ENCODE measurements around the gene NCBP3. TPM values are rescaled to one million over a fixed set of nuclear protein-coding genes. Genes with fewer than 3 reads are reported as not detected.

Gene NCBP3
- 26.8 to 32.3 TPM (median 31.0 TPM) in 5 replicates for total RNA-seq (2022; extraction: Qiagen RNA extraction)

DNA sequence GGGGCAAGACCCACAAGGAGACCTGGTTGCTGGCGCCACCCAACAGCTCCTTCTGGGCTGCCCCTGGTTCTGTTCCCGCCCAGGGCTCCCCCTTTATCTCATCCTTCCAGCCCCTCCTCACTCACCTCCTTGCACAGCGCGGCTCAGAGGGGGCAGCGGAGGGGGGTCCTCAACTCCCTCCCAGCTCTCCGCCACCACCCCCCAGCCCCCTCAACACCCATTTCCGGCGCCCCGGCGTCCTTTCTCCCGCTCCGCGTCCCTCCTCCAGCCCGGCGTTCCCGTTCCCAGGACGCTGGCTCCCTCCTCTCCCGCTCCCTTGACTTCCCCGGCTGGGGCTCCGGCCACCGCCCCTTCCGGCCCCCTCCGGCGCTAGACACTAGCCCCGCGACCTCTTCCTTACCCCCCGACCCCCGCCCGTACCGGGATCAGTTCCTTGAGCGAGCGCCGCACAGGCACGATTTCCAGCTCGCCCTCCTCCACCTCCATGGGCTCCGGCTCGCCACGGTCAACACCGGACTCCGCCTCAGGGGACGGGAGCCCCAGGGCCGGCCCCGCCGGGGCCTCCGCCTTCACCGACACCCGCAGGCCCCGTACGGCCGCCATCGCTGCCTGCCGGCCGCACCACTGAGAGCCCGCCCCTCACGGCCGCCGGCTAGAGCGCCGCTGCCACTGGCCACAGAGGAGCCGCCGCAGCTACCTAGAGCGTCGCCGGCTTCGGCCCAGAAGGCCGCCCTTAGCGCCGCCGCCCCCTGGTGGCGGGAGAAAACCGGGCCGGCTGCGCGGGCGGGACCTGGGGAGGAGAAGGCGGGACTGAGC is at the start of gene NCBP3:
TSS of gene NCBP3 (minus strand) at position 626 of the 816 bp plus-strand sequence. CDS start at position 603, 23 bp downstream.

DNA sequence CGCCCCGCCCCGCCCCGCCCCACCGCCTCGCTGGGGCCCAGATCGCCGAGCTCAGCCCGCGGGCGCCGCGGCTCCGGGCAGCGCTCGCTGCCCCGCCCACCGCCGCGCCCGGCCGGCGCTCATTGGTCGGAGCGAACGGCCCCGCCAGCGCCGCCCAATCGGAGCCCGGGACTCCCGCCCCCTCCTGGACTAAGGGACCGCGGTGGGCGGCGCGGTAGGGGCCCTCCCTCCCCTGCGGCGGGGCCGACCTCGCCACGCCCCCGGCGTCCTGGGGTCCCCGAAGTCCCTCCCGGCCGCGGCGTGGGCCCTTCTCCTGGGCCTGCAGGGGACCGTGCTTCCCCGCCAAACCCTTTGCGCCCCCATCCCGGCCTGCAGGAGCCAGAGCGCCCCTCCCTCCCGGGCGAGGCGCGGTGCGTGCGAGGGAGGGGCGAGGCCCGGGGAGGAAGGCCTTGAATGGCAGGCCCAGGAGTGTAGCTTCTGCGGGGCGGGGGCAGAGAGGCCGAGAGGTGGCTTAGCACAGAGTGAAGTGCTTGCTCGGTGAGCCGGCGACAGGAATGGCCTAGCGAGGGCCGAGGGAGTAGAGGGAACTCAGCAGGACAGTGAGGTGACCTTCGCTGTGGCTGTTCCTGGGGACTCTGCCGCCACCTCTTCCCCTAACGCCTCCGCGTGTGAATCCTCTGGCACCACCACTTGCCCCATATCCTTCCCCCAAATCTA is 47.1 kb upstream of the NCBP3 start, which contains the start of gene CAMKK1:
TSS of gene CAMKK1 (minus strand) at position 51 of the 717 bp plus-strand sequence. CDS start 7,366 bp downstream, outside the sequence.

DNA sequence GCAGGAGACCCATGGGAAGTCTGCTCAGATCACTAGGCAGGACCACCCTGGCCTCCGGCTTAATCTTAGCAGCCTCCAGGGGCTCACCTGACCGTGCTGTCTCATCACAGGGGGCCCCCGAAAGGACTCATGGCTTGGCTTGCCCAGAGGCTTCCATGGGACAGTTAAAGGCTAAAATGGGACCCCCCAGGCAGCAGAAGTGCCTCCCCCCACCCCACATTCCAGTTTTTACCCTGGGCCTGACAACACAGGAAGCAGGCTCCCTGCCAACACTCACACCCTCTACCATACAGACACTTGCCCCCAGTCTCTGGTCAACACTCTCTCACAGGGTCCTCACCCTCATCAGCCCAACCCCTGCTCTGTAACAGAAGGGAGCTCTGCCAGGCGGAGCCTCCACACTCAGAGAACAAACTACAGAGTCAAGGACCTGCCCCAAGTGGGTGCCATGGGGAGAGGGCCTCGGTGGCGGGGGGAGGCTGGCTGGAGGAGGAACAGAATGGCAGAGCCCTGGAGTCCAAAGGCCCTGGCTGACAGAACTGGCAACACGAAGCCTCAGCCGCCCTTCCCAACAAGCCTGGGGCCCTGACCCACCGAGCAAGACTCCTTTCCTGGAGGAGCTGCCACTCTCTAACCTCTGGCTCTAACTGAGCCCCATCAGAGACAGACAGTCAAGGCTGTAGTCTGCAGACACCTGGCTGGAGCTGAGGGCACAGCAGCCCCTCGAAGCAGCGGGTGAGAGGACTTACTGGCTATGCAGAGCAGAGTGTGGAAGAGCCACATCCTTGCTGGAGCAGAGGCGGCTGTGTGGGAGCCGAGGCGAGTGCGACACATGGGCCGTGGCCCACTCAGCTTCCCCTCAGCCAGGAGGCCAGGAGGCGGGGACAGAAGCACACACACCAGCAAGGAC is 45.4 kb downstream of the NCBP3 start, which contains the start of gene ITGAE:
TSS of gene ITGAE (minus strand) at position 827 of the 910 bp plus-strand sequence. CDS start at position 783, 44 bp downstream.

Other genes with a start within 250 kb of the NCBP3 start
- gene TRPV1, start 236.8 kb downstream of the NCBP3 start, total RNA-seq (2022; extraction: Qiagen RNA extraction): 3.0 to 4.5 TPM (median 3.7 TPM) in 5 replicates
- gene SHPK, start 210.0 kb downstream of the NCBP3 start, total RNA-seq (2022; extraction: Qiagen RNA extraction): 13.7 to 16.9 TPM (median 15.1 TPM) in 5 replicates
- 12.2 to 16.8 TPM (median 12.8 TPM) in 5 replicates for gene CTNS, start 209.5 kb downstream of the NCBP3 start, total RNA-seq (2022; extraction: Qiagen RNA extraction)
- gene TAX1BP3, start 177.7 kb downstream of the NCBP3 start, total RNA-seq (2022; extraction: Qiagen RNA extraction): 280 to 359 TPM (median 343 TPM) in 5 replicates
- 110 to 161 TPM (median 150 TPM) in 5 replicates for gene EMC6, start 177.4 kb downstream of the NCBP3 start, total RNA-seq (2022; extraction: Qiagen RNA extraction)
- gene P2RX5, start 150.1 kb downstream of the NCBP3 start, total RNA-seq (2022; extraction: Qiagen RNA extraction): 16.3 to 24.9 TPM (median 22.8 TPM) in 5 replicates
- gene HASPIN, start 122.3 kb downstream of the NCBP3 start, total RNA-seq (2022; extraction: Qiagen RNA extraction): 11.9 to 14.8 TPM (median 12.3 TPM) in 5 replicates
- gene ITGAE, start 45.1 kb downstream of the NCBP3 start, total RNA-seq (2022; extraction: Qiagen RNA extraction): 85.6 to 89.3 TPM (median 88.0 TPM) in 5 replicates
- 24.5 to 28.1 TPM (median 27.2 TPM) in 5 replicates for gene CAMKK1, start 46.8 kb upstream of the NCBP3 start, total RNA-seq (2022; extraction: Qiagen RNA extraction)
- 0.08 TPM in 1 of 5 replicates, not detected in the others for gene P2RX1, start 70.2 kb upstream of the NCBP3 start, total RNA-seq (2022; extraction: Qiagen RNA extraction)
- 4.3 to 5.3 TPM (median 4.7 TPM) in 5 replicates for gene ATP2A3, start 118.2 kb upstream of the NCBP3 start, total RNA-seq (2022; extraction: Qiagen RNA extraction)

Measured in A549 treated with AZD2906 at 1 μM for 4 hours (cell line).